HG02943 (cell line): ENCODE measurements around the gene TRIM77.
"Not testable (repeated sequence)": the region's sequence is repeated elsewhere in the genome, so short reads cannot be mapped to it uniquely, and the experiment has no call there.

Experiments used
- ATAC-seq: cut with Tn5 transposase; IDR thresholded peaks from one replicate; pipeline ENCODE4 v1.9.1; 2021; ENCODE audit warnings: mild to moderate bottlenecking, low read depth, moderate library complexity; ENCODE audit not compliant: unreplicated experiment

The TRIM77 gene, protein sequence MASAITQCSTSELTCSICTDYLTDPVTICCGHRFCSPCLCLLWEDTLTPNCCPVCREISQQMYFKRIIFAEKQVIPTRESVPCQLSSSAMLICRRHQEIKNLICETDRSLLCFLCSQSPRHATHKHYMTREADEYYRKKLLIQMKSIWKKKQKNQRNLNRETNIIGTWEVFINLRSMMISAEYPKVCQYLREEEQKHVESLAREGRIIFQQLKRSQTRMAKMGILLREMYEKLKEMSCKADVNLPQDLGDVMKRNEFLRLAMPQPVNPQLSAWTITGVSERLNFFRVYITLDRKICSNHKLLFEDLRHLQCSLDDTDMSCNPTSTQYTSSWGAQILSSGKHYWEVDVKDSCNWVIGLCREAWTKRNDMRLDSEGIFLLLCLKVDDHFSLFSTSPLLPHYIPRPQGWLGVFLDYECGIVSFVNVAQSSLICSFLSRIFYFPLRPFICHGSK

DNA sequence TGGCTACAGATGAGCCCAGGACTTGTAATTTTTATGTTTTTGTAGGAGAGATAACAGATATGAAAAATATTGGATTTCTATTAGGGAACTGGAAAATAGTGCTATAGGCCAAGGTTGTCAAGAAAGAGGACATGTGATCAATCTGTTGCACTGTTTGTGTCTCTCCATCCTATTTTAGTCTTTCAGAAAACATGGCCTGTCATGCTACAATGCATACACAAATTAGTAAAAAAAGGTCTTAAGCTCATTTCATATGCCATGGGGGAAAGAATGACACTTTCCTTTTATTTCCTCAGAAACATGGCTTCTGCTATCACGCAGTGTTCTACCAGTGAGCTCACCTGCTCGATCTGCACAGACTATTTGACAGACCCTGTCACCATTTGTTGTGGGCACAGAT lies at the start of gene TRIM77:
Gene TRIM77 (plus strand): TSS at position 301 of the 400 bp plus-strand sequence. CDS start 0 bp downstream, at position 301.
- not testable (repeated sequence) for ATAC-seq

- ATAC-seq = no peak
Measured at GRCh38 chr11:89667001-89667400, 43.1 kb upstream of the TRIM77 start.

- not testable (repeated sequence) for ATAC-seq
Measured at GRCh38 chr11:89668158-89668557, 41.9 kb upstream of the TRIM77 start.

- not testable (repeated sequence) for ATAC-seq
Measured at GRCh38 chr11:89669586-89669985, 40.5 kb upstream of the TRIM77 start.

DNA sequence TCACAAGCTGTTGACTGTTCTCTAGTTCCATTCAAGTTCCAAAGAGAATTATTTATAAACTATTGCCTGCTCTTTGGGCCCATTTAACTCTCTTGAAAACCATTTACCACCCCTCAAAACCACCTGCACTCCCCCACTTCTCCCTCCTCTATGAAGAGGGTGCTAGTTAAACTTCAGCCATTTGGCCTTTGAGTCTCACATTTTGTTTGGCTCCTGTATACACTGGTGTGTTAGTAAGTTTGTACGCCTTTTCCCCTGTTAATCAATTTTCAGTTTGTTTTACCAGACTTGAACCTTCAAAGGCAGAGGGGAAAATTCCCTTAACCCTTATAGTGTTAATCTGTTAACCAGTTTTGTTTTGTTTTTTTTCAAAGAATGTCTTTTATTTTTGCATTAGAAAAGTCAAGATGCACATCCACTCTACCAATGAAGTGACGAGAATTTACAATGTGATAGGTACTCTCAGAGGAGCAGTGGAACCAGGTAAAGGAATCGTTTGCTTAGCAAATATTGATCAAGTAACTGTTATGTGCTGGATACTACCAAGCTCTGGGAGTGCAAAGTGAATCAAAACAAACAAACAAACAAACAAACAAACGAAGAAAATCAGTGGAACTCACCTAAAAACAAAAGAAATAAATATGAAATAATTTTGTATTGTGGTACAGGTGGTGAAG lies 40.0 kb upstream of the TRIM77 start:
- not testable (repeated sequence) for ATAC-seq

GRCh38 chr11:89672547-89672946 lies 37.6 kb upstream of the TRIM77 start:
- ATAC-seq = not testable (repeated sequence)

DNA sequence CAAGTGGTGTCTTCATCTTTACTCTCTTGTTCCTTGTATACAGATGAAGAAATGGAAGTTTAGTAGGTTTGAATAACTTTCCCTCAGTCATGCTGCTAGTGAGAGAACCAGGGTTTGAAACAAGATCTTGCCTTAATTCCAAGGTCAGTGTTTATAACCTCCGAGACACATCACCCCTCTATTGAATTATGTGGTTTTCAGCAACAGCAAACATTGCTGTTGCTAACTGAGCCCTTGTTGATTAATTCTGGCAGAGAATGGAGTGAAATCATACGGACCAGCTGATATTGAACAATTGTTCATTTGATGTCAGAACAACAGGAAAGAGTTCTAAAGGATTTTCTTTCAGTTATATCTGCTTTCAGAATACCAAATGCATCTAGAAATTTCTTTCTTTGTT lies 36.7 kb upstream of the TRIM77 start:
- ATAC-seq = not testable (repeated sequence)

- not testable (repeated sequence) for ATAC-seq
Measured at GRCh38 chr11:89675383-89675782, 34.7 kb upstream of the TRIM77 start.

DNA sequence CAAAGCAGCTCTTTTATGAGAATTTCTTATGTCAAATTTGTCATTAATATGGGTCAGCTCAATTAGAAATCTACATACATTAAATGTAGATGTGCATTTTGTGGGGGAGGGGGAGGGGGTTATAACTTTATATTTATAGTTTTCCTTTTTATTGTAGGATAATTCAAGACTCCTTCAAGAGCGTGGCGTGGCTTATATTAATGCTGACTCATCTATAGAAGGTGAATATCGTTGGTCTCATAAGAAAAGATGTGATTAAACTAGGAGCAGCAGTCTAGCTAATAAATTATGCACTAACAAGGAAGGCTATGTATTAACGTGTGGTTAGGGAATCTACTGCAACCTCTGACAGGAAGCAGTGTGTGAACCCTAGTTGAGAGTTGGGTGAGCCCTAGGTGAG lies 34.2 kb upstream of the TRIM77 start:
- not testable (repeated sequence) for ATAC-seq

DNA sequence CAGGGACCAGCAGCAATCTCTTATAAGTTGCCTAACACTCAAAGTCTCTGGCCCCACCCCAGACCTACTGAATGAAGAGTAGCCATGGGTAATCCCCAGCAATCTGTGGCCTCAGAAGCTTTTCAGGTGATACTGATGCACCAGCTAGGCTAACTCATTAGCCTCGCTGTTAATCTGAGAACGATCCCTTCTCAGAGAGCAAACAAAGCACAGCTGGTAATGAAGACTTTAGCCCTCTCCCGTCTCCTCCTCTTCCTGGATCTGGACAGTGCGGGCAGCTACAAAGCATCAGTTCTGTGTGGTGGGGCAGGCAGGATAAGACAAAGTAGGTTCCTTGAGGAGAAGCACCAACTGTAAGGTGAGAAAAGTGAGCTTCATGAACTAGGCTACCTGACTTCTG lies 3.0 kb upstream of the TRIM77 start:
- not testable (repeated sequence) for ATAC-seq

GRCh38 chr11:89724866-89725498 lies 14.9 kb downstream of the TRIM77 start:
- ATAC-seq = not testable (repeated sequence)

DNA sequence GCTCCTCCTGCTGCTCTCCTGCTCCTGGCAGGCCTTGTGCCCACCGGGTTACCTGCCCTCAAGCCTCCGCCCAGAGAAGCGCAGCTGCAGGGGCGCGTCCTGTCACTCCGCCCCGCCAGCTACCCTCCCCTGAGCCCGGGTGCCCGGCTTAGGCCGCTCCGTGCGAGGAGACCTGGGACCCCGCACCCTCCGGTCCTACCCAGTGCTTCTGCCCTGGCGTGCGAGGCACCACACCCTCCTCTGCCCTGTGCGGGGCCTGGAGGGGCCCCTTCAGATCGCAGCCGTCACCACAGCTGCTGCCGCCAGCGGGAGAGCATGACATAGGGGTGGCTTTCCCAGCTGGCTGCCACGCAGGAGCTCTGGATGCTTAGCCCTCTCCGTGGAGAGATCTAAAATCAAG lies 20.1 kb downstream of the TRIM77 start:
- ATAC-seq = not testable (repeated sequence)

- ATAC-seq = no peak
Measured at GRCh38 chr11:89736566-89736965, 26.5 kb downstream of the TRIM77 start.

DNA sequence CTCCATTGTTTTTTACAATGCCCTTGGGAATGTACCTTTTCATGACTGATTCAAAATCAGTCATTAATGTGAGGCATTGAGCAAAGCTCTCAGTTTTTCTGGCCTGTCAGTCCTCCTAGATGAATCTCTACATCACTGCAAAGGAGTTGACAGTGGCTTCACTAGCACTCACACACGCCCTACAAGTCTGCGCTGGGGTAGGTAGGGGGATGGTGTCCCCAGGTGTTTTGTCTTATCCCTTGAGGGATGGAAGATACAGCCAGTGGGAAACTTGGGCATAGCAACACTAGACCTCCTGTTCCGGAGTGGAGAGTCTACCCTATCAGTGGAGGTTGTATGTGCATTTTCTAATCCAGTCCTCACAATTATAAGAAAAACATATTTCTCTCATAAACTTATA lies 27.0 kb downstream of the TRIM77 start:
- no peak for ATAC-seq

- ATAC-seq = not testable (repeated sequence)
Measured at GRCh38 chr11:89741406-89741805, 31.3 kb downstream of the TRIM77 start.

GRCh38 chr11:89744158-89744557 lies 34.1 kb downstream of the TRIM77 start:
- not testable (repeated sequence) for ATAC-seq

DNA sequence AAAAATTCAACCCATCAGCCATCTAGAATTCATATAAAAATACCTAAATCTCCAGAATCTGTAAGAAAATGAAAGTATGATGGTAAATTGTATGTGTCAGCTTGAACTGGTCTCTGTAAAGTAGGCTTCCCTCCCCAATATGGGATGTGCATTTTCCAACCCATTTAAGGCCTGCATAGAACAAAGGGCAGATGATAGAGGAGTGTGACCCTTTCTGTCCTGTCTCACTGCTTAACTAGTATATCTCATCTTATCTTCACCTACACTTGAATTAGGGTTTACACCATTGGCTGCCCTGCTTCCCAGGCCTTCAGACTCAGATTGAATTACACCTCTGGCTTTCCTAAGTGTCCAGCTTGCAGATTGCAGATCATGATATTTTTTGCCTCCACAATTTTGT lies 40.7 kb downstream of the TRIM77 start:
- not testable (repeated sequence) for ATAC-seq
